Spleen (tissue), 13 donors: ENCODE measurements around the gene FBXO5. TPM values are rescaled to one million over a fixed set of nuclear protein-coding genes. Genes with fewer than 3 reads are reported as not detected.

Source experiments
- DNase-seq: peaks from one replicate; pipeline ENCODE4 v3.0.0-alpha.2; 2020
- H3K27ac ChIP-seq, 8 donors: fragments of 200-600 bp; sonication (generic) in 7 of 8; 1 replicate in 4 of 8; 2 replicates in 4 of 8; pipeline versions ENCODE4 v1.5.0 to v1.8.0; 2016 to 2021; ENCODE audit warnings: inconsistent platforms in 4 of 8, mild to moderate bottlenecking in 4 of 8, moderate library complexity in 1 of 8
- H3K27me3 ChIP-seq, 7 donors: fragments of 200-600 bp; sonication (generic) in 6 of 7; replicated peaks in 1 of 7; 1 replicate in 4 of 7; 2 replicates in 3 of 7; pipeline versions ENCODE4 v1.5.0 to v1.8.0; 2016 to 2021; ENCODE audit warnings: inconsistent platforms in 3 of 7, mild to moderate bottlenecking in 1 of 7
- H3K36me3 ChIP-seq, 6 donors: fragments of 200-600 bp; sonication (generic) in 5 of 6; 1 replicate in 4 of 6; 2 replicates in 2 of 6; pipeline versions ENCODE4 v1.5.0 to v1.8.0; 2016 to 2021; ENCODE audit warnings: inconsistent platforms in 2 of 6
- H3K4me1 ChIP-seq, 6 donors: fragments of 200-600 bp; sonication (generic) in 5 of 6; 1 replicate in 3 of 6; 2 replicates in 3 of 6; pipeline versions ENCODE4 v1.5.0 to v1.8.0; 2016 to 2021; ENCODE audit warnings: inconsistent platforms in 3 of 6
- H3K4me3 ChIP-seq, 8 donors: fragments of 200-600 bp; sonication (generic) in 7 of 8; 1 replicate in 4 of 8; 2 replicates in 4 of 8; pipeline versions ENCODE4 v1.5.0 to v1.8.0; 2016 to 2021; ENCODE audit warnings: inconsistent platforms in 4 of 8, mild to moderate bottlenecking in 4 of 8, moderate library complexity in 2 of 8
- H3K9me3 ChIP-seq, 8 donors: fragments of 200-600 bp; sonication (generic) in 7 of 8; 1 replicate in 4 of 8; 2 replicates in 4 of 8; pipeline versions ENCODE4 v1.5.0 to v1.8.0; 2016 to 2021; ENCODE audit warnings: inconsistent platforms in 4 of 8
- CTCF ChIP-seq, 11 experiments: fragments of 200-600 bp in 7 of 11; fragments of 450-650 bp in 4 of 11; sonication (generic) in 4 of 11; IDR thresholded peaks in 8 of 11; conservative IDR thresholded peaks in 3 of 11; 1 replicate in 7 of 11; 2 replicates in 4 of 11; pipeline versions ENCODE4 v1.4.0 to v1.8.0; 2016 to 2021; ENCODE audit warnings: antibody characterized with exemption in 11 of 11, inconsistent platforms in 4 of 11, mild to moderate bottlenecking in 1 of 11
- POLR2A ChIP-seq, 3 donors: fragments of 450-650 bp; IDR thresholded peaks; one replicate each; pipeline ENCODE4 v1.5.1; 2017; ENCODE audit warnings: antibody characterized with exemption in 3 of 3, mild to moderate bottlenecking in 1 of 3
- POLR2AphosphoS5 ChIP-seq, 3 donors: sonication (generic); formaldehyde crosslinking; IDR thresholded peaks; one replicate each; pipeline ENCODE4 v1.5.1; 2017; ENCODE audit warnings: antibody characterized with exemption in 3 of 3
- WGBS, 5 donors: extraction: QIAGEN DNeasy Blood & Tissue Kit in 3 of 5; methylation state at CpG; one replicate each; pipeline versions ENCODE4 v1.1.5 to v1.1.7; 2013 to 2018; 5-methylcytosine and 5-hydroxymethylcytosine counted together
- intact Hi-C: fragments of 100-400 bp; cut with DNase I; formaldehyde crosslinking; loops from one replicate; pipeline ENCODE4 v1.15.0; 2023; ENCODE audit warnings: low total_unique reads
- long read RNA-seq, 2 donors: transcript quantifications; one replicate each; lab custom pipeline, GENCODE V29; 2026
- polyA plus RNA-seq, 3 donors: library from polyadenylated mRNA; stranded (reverse); fragments of 200-250 nt; gene quantifications; one replicate each; pipeline ENCODE4 v1.2.1, GENCODE V29; 2013
- total RNA-seq, 7 donors: library from RNA; depleted of rRNA in 3 of 7; stranded (reverse); fragments of >200 nt in 3 of 7; fragmentation: NEBNext Ultra II Directional in 4 of 7; extraction: Animal tissue kit (Norgen Biotek cat#: 25700) in 4 of 7; gene quantifications; one replicate each; pipeline versions ENCODE4 v1.1.0 to v1.2.1, GENCODE V29; 2016 to 2021
- donor health status: healthy with polysubstance abuse.
- donor health status: DM: no; HTN: no; CAD: no; lungs with moderate emphysema.
- donor health status: DM: no; HTN: no; CAD: no.
- donor health status: Bipolar disorder and iron deficiency.
- donor health status: healthy.
- donor health status: DM: no; HTN: no; CAD: no.
- donor health status: DM: yes; HTN: yes; CAD: no.

Gene FBXO5
- 10 to 100 TPM in 3 of 7 donors, 1 to 10 TPM in 4; 7.0 to 15.0 (median 9.9) TPM for total RNA-seq
- polyA plus RNA-seq, result 1 to 10 TPM; 4.8 to 6.7 (median 5.4) TPM
- long read RNA-seq, donor 1, transcript FBXO5-202 (5 exons, 2,221 nt), result minor isoform, 5 of 13 reads
- long read RNA-seq, donor 1, transcript FBXO5-201 (5 exons, 2,037 nt), result major isoform, 8 of 13 reads
- long read RNA-seq, donor 1, partial matches to known transcripts, result 0 of 13 reads
- long read RNA-seq, donor 1, other reads (novel, unspliced or antisense), result 0 of 13 reads
- long read RNA-seq, donor 2, partial matches to known transcripts, result 0 of 4 reads
- long read RNA-seq, donor 2, other reads (novel, unspliced or antisense), result 0 of 4 reads

GRCh38 chr6:152982904-152983636 lies at the start of gene FBXO5:
FBXO5 (minus strand) TSS chr6:152983041; CDS start chr6:152982959, 82 bp downstream.
- intact Hi-C loops, result no loop called here
- H3K27ac ChIP-seq, result peak within 1 kb of the TSS; percentile 89 to 93 (median 92)
- no peaks in the 10 kb centered on the region for H3K9me3 ChIP-seq
- peaks cover 18 to 78% (median 47%) of the 10 kb centered on the region in 6 donors for H3K4me1 ChIP-seq
- 0 to 1% (median 0%) methylated on average over 52 to 66 of the region's 66 CpGs for WGBS, 5 donors
- H3K36me3 ChIP-seq, result peaks cover 0 to 18% (median 2%) of the 10 kb centered on the region in 6 donors
- TF ChIP-seq POLR2AphosphoS5 (IDR thresholded peaks at IDR 0.05) (peak in 2 of 3 donors; percentile 87 to 89), POLR2A (IDR thresholded peaks at IDR 0.05) (no peak)
- peak; percentile 99 for DNase-seq
- peaks cover 0 to 6% (median 0%) of the 10 kb centered on the region in 7 donors for H3K27me3 ChIP-seq
- peak within 1 kb of the TSS; percentile 62 to 99 (median 94) for H3K4me3 ChIP-seq

GRCh38 chr6:153032255-153032882 lies 49.5 kb upstream of the FBXO5 start:
- Histone ChIP-seq H3K27me3 (no peaks in the 10 kb centered on the region), H3K36me3 (no peaks in the 10 kb centered on the region), H3K27ac (no peak overlapping the region), H3K4me3 (no peak overlapping the region), H3K9me3 (no peaks in the 10 kb centered on the region), H3K4me1 (no peaks in the 10 kb centered on the region)
- no peak for DNase-seq
- TF ChIP-seq POLR2AphosphoS5 (IDR thresholded peaks at IDR 0.05) (no peak), POLR2A (IDR thresholded peaks at IDR 0.05) (no peak), CTCF (IDR thresholded peaks at IDR 0.05 in 8 of 11, conservative IDR thresholded peaks at IDR 0.05 in 3 of 11) (peak in 1 of 11 experiments; percentile 20)
- intact Hi-C loops, result no loop called here
- WGBS, 5 donors, result 73 to 79% (median 75%) methylated on average over 9 of the region's 9 CpGs

GRCh38 chr6:153031335-153031955 lies 48.6 kb upstream of the FBXO5 start:
- WGBS, 5 donors, result 24 to 53% (median 36%) methylated on average over 1 of the region's 1 CpG
- intact Hi-C loops, result no loop called here
- no peak overlapping the region for H3K4me3 ChIP-seq
- DNase-seq, result no peak
- H3K4me1 ChIP-seq, result no peaks in the 10 kb centered on the region
- H3K9me3 ChIP-seq, result no peaks in the 10 kb centered on the region
- no peaks in the 10 kb centered on the region for H3K36me3 ChIP-seq
- H3K27me3 ChIP-seq, result no peaks in the 10 kb centered on the region
- no peak overlapping the region for H3K27ac ChIP-seq
- TF ChIP-seq POLR2AphosphoS5 (IDR thresholded peaks at IDR 0.05), result no peak
- TF ChIP-seq CTCF (IDR thresholded peaks at IDR 0.05 in 8 of 11, conservative IDR thresholded peaks at IDR 0.05 in 3 of 11), result no peak
- no peak for TF ChIP-seq POLR2A (IDR thresholded peaks at IDR 0.05)

- Histone ChIP-seq H3K27ac (no peak overlapping the region), H3K4me3 (no peak overlapping the region), H3K4me1 (peaks cover 0 to 7% (median 6%) of the 10 kb centered on the region in 6 donors), H3K27me3 (peaks cover 0 to 5% (median 0%) of the 10 kb centered on the region in 7 donors), H3K9me3 (no peaks in the 10 kb centered on the region), H3K36me3 (no peaks in the 10 kb centered on the region)
- no peak for DNase-seq
- TF ChIP-seq CTCF (IDR thresholded peaks at IDR 0.05 in 8 of 11, conservative IDR thresholded peaks at IDR 0.05 in 3 of 11), result no peak
- no peak for TF ChIP-seq POLR2AphosphoS5 (IDR thresholded peaks at IDR 0.05)
- no peak for TF ChIP-seq POLR2A (IDR thresholded peaks at IDR 0.05)
- intact Hi-C loops, result loop anchor here (10.0 kb wide), 1 partner anchor 164 kb away; no protein-coding TSS in a partner anchor
- WGBS, 5 donors, result 77 to 92% (median 87%) methylated on average over 4 of the region's 4 CpGs
Measured at GRCh38 chr6:153028963-153029362, 46.1 kb upstream of the FBXO5 start.
